Neural crest cell (in vitro differentiated cells): Measurements from ENCODE around the gene B3GNT5. TPM values are rescaled to one million over a fixed set of nuclear protein-coding genes. Genes with fewer than 3 reads are reported as not detected.

Experiments used
- DNase-seq: peaks from one replicate; pipeline ENCODE4 v3.0.0; 2021; ENCODE audit warnings: low read depth, mixed read lengths, low spot score
- H3K27ac Mint-ChIP-seq: one replicate; pipeline ENCODE4 v1.8.0; 2021; ENCODE audit warnings: mild to moderate bottlenecking, mixed read lengths; ENCODE audit not compliant: unreplicated experiment
- H3K27me3 Mint-ChIP-seq: 2 replicates; pipeline ENCODE4 v1.8.0; 2021; ENCODE audit warnings: low read depth, mild to moderate bottlenecking, mixed read lengths
- H3K36me3 Mint-ChIP-seq: 2 replicates; pipeline ENCODE4 v1.8.0; 2021; ENCODE audit warnings: low read depth, mild to moderate bottlenecking, mixed read lengths
- H3K4me1 Mint-ChIP-seq: 2 replicates; pipeline ENCODE4 v1.8.0; 2021; ENCODE audit warnings: mixed read lengths
- H3K4me3 Mint-ChIP-seq: one replicate; pipeline ENCODE4 v1.8.0; 2021; ENCODE audit warnings: mild to moderate bottlenecking, mixed read lengths
- H3K9me3 Mint-ChIP-seq: 2 replicates; pipeline ENCODE4 v1.8.0; 2021; ENCODE audit warnings: mixed read lengths
- CTCF ChIP-seq: fragments of 200-600 bp; sonication (generic); conservative IDR thresholded peaks from 2 replicates; pipeline ENCODE4 v1.5.0; 2021; ENCODE audit warnings: antibody characterized with exemption, mild to moderate bottlenecking
- total RNA-seq: library from RNA; stranded (reverse); gene quantifications from 2 replicates; pipeline ENCODE4 v1.2.1, GENCODE V29; 2021

B3GNT5 gene
- total RNA-seq, 1 donor from 2014 or later: 39.4 TPM

- TF ChIP-seq CTCF: no peak
- DNase-seq: no peak
- H3K9me3 Mint-ChIP-seq: no peaks in the 10 kb centered on the region
- H3K4me1 Mint-ChIP-seq: peaks cover 8% of the 10 kb centered on the region
- no peaks in the 10 kb centered on the region for H3K36me3 Mint-ChIP-seq
- no peaks in the 10 kb centered on the region for H3K27me3 Mint-ChIP-seq
- no peak overlapping the region for H3K27ac Mint-ChIP-seq
- no peak overlapping the region for H3K4me3 Mint-ChIP-seq
Observed at GRCh38 chr3:183214277-183214612, 38.8 kb upstream of the B3GNT5 start.

- Mint-ChIP-seq H3K36me3 (no peaks in the 10 kb centered on the region), H3K4me3 (no peak overlapping the region), H3K27me3 (no peaks in the 10 kb centered on the region), H3K27ac (no peak overlapping the region), H3K9me3 (no peaks in the 10 kb centered on the region), H3K4me1 (peaks cover 8% of the 10 kb centered on the region)
- no peak for TF ChIP-seq CTCF
- DNase-seq: no peak
Observed at GRCh38 chr3:183215591-183216202, 37.4 kb upstream of the B3GNT5 start.

- DNase-seq: no peak
- Mint-ChIP-seq H3K27me3 (no peaks in the 10 kb centered on the region), H3K36me3 (no peaks in the 10 kb centered on the region), H3K4me3 (no peak overlapping the region), H3K4me1 (peaks cover 8% of the 10 kb centered on the region), H3K27ac (no peak overlapping the region), H3K9me3 (no peaks in the 10 kb centered on the region)
- TF ChIP-seq CTCF: no peak
Observed at GRCh38 chr3:183217548-183218332, 35.3 kb upstream of the B3GNT5 start.

GRCh38 chr3:183218826-183219225 lies 34.2 kb upstream of the B3GNT5 start:
- peaks cover 8% of the 10 kb centered on the region for H3K4me1 Mint-ChIP-seq
- no peak for DNase-seq
- H3K27ac Mint-ChIP-seq: no peak overlapping the region
- no peak overlapping the region for H3K4me3 Mint-ChIP-seq
- no peaks in the 10 kb centered on the region for H3K36me3 Mint-ChIP-seq
- H3K27me3 Mint-ChIP-seq: no peaks in the 10 kb centered on the region
- TF ChIP-seq CTCF: no peak
- no peaks in the 10 kb centered on the region for H3K9me3 Mint-ChIP-seq

- no peak for DNase-seq
- H3K9me3 Mint-ChIP-seq: no peaks in the 10 kb centered on the region
- no peak overlapping the region for H3K4me3 Mint-ChIP-seq
- no peak overlapping the region for H3K27ac Mint-ChIP-seq
- H3K4me1 Mint-ChIP-seq: peaks cover 3% of the 10 kb centered on the region
- no peaks in the 10 kb centered on the region for H3K36me3 Mint-ChIP-seq
- H3K27me3 Mint-ChIP-seq: no peaks in the 10 kb centered on the region
- TF ChIP-seq CTCF: no peak
Observed at GRCh38 chr3:183220828-183221227, 32.2 kb upstream of the B3GNT5 start.
